GM12865 (cell line): ENCODE data around the gene MYCBP2.

Source experiments
- DNase-seq: peaks from one replicate; pipeline ENCODE4 v3.0.0; 2010; ENCODE audit warnings: low read depth
- H3K4me3 ChIP-seq: 2 replicates; pipeline ENCODE4 v1.5.1; 2011; ENCODE audit warnings: mild to moderate bottlenecking, low read depth, low read length, control low read depth
- TF ChIP-seq, protein P1 (sequence below): IDR thresholded peaks from 2 replicates; pipeline ENCODE4 v1.5.1; 2011; ENCODE audit warnings: low read length, control low read depth, low read depth, inconsistent platforms; ENCODE audit not compliant: insufficient read depth; ENCODE audit errors: missing control alignments

MYCBP2 gene

GRCh38 chr13:77326905-77327604 lies at the start of gene MYCBP2:
TSS of gene MYCBP2 (minus strand) at chr13:77327094. CDS start at chr13:77326775, 319 bp downstream.
- TF ChIP-seq, protein P1, sequence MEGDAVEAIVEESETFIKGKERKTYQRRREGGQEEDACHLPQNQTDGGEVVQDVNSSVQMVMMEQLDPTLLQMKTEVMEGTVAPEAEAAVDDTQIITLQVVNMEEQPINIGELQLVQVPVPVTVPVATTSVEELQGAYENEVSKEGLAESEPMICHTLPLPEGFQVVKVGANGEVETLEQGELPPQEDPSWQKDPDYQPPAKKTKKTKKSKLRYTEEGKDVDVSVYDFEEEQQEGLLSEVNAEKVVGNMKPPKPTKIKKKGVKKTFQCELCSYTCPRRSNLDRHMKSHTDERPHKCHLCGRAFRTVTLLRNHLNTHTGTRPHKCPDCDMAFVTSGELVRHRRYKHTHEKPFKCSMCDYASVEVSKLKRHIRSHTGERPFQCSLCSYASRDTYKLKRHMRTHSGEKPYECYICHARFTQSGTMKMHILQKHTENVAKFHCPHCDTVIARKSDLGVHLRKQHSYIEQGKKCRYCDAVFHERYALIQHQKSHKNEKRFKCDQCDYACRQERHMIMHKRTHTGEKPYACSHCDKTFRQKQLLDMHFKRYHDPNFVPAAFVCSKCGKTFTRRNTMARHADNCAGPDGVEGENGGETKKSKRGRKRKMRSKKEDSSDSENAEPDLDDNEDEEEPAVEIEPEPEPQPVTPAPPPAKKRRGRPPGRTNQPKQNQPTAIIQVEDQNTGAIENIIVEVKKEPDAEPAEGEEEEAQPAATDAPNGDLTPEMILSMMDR = no peak
- peak within 1 kb of the TSS; percentile 97 for H3K4me3 ChIP-seq
- DNase-seq = peak; percentile 100

- no peak overlapping the region for H3K4me3 ChIP-seq
- TF ChIP-seq, protein P1 = no peak
- DNase-seq = no peak
Observed at GRCh38 chr13:77375560-77376108, 48.7 kb upstream of the MYCBP2 start.

- peak; percentile 24 for DNase-seq
- H3K4me3 ChIP-seq = no peak overlapping the region
- TF ChIP-seq, protein P1 = no peak
Observed at GRCh38 chr13:77374786-77375185, 47.9 kb upstream of the MYCBP2 start.

GRCh38 chr13:77374339-77374738 lies 47.4 kb upstream of the MYCBP2 start:
- no peak overlapping the region for H3K4me3 ChIP-seq
- TF ChIP-seq, protein P1 = no peak
- DNase-seq = no peak

DNA sequence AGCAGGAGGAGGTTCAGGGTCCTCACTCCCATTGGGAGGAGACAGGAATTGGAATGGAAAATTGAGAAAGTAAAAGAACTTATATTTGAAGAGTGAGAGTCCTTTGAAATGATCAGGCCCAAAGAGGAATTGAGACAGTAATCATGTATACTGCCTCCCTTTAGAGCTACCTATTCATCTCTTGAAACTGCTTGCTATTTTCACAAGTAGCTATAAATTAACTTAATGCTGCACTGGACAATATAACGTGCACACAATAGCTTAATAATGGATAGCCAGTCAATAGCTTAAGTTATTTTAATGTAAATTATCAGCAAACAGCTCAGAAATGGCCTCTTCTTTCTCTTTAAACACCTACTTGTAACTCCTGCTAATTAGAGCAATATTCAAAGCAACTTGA lies 46.6 kb upstream of the MYCBP2 start:
- TF ChIP-seq, protein P1 = no peak
- no peak overlapping the region for H3K4me3 ChIP-seq
- no peak for DNase-seq

- no peak overlapping the region for H3K4me3 ChIP-seq
- TF ChIP-seq, protein P1 = no peak
- DNase-seq = no peak
Observed at GRCh38 chr13:77372275-77372674, 45.4 kb upstream of the MYCBP2 start.

DNA sequence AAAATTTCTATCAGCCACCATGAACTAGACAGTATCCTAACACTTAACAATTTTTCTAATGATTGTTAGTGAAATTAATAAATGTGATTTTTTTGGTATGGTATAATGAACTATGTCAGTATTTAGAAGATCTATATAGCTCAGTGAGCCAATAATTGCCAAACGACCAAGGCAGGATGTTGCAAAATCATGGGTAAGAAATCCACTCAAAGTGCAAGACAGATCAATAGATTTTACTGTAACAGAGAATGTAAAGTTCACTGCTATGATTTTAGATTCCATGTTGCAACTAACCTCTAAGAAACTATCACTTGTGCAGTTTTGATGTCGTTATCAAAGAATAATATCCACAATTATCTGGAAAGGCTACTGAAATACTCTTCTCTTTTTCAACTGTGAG lies 44.0 kb upstream of the MYCBP2 start:
- H3K4me3 ChIP-seq = no peak overlapping the region
- DNase-seq = no peak
- TF ChIP-seq, protein P1 = no peak
